HEK293T (cell line): Measurements from ENCODE around the gene FUBP3.

Experiments
- BHLHE40 ChIP-seq: fragments of 450-650 bp; IDR thresholded peaks from 2 replicates; pipeline ENCODE4 v1.6.1; 2016; ENCODE audit warnings: mild to moderate bottlenecking, moderate library complexity, borderline replicate concordance
- CTBP1 ChIP-seq: fragments of 450-650 bp; IDR thresholded peaks from 2 replicates; pipeline ENCODE4 v1.6.1; 2016; ENCODE audit warnings: borderline replicate concordance
- ELF4 ChIP-seq: fragments of 450-650 bp; IDR thresholded peaks from 2 replicates; pipeline ENCODE4 v1.6.1; 2017; ENCODE audit warnings: antibody characterized with exemption
- FOXA1 ChIP-seq: fragments of 450-650 bp; IDR thresholded peaks from 2 replicates; pipeline ENCODE4 v1.6.1; 2016; ENCODE audit warnings: mild to moderate bottlenecking
- FOXK2 ChIP-seq: fragments of 450-650 bp; IDR thresholded peaks from 2 replicates; pipeline ENCODE4 v1.6.1; 2016; ENCODE audit warnings: mild to moderate bottlenecking
- HDGF ChIP-seq: fragments of 450-650 bp; IDR thresholded peaks from 2 replicates; pipeline ENCODE4 v1.6.1; 2017; ENCODE audit warnings: antibody characterized with exemption, borderline replicate concordance
- L3MBTL2 ChIP-seq: fragments of 450-650 bp; conservative IDR thresholded peaks from 2 replicates; pipeline ENCODE4 v1.6.1; 2016; ENCODE audit warnings: mild to moderate bottlenecking
- LEF1 ChIP-seq: fragments of 450-650 bp; IDR thresholded peaks from 2 replicates; pipeline ENCODE4 v1.6.1; 2017; ENCODE audit warnings: mild to moderate bottlenecking, borderline replicate concordance
- SP1 ChIP-seq: fragments of 450-650 bp; IDR thresholded peaks from 2 replicates; pipeline ENCODE4 v1.6.1; 2017
- SUZ12 ChIP-seq: fragments of 450-650 bp; IDR thresholded peaks from 2 replicates; pipeline ENCODE4 v1.6.1; 2016; ENCODE audit warnings: mild to moderate bottlenecking
- ZNF384 ChIP-seq: fragments of 450-650 bp; IDR thresholded peaks from 2 replicates; pipeline ENCODE4 v1.6.1; 2016

- TF ChIP-seq SUZ12 = no peak
- TF ChIP-seq BHLHE40 = no peak
- no peak for TF ChIP-seq FOXA1
- TF ChIP-seq SP1 = no peak
- TF ChIP-seq L3MBTL2 = no peak
- TF ChIP-seq CTBP1 = no peak
- no peak for TF ChIP-seq ZNF384
- TF ChIP-seq FOXK2 = no peak
- no peak for TF ChIP-seq HDGF
- TF ChIP-seq LEF1 = no peak
- TF ChIP-seq ELF4 = no peak
Measured at GRCh38 chr9:130626249-130626996, 47.0 kb downstream of the FUBP3 start.
